HG02973 (cell line): ENCODE data around the gene ISCU.
"Not testable (repeated sequence)": the region's sequence is repeated elsewhere in the genome, so short reads cannot be mapped to it uniquely, and the experiment has no call there.

Experiments used
- ATAC-seq: cut with Tn5 transposase; IDR thresholded peaks from one replicate; pipeline ENCODE4 v1.9.1; 2021; ENCODE audit warnings: moderate library complexity; ENCODE audit not compliant: unreplicated experiment

ISCU gene

DNA sequence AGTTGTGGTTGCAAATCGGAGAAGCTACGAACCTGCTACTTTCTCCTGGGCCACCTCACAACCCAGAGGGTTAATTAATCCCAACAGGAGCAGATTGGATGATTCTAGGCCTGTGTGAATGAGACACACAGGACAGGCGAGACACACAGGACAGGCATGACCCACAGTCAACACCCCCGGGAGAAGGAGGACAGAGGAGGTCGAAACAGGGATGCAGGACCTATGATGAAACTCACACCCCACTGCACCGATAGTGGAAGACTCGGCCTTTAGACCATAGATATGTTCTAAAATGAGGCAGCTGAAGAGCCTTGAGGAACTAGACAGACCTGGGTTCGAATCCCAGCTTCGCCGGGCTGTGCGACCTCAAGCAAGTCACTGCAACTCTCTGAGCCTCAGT is 23.9 kb downstream of the ISCU start:
- no peak for ATAC-seq

DNA sequence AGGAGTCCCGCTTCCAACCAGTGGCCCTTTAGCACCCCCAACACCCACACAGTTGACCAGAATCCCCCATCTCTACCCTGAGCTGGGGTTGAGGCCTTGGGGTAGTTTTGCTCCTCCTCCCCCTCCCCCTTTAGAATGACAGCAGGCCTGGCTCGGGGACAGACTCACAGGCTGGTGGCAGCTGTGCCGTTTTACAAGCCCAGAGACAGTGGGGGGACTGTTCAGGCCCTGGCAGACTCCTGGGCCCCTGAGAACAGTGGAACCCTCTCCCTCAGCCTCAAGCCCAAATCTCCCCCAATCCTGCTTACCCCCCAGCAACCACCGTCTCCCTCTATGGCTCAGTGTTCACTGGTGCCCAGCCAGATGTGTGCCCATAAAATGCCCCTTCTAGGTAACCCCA is 25.4 kb downstream of the ISCU start:
- no peak for ATAC-seq

DNA sequence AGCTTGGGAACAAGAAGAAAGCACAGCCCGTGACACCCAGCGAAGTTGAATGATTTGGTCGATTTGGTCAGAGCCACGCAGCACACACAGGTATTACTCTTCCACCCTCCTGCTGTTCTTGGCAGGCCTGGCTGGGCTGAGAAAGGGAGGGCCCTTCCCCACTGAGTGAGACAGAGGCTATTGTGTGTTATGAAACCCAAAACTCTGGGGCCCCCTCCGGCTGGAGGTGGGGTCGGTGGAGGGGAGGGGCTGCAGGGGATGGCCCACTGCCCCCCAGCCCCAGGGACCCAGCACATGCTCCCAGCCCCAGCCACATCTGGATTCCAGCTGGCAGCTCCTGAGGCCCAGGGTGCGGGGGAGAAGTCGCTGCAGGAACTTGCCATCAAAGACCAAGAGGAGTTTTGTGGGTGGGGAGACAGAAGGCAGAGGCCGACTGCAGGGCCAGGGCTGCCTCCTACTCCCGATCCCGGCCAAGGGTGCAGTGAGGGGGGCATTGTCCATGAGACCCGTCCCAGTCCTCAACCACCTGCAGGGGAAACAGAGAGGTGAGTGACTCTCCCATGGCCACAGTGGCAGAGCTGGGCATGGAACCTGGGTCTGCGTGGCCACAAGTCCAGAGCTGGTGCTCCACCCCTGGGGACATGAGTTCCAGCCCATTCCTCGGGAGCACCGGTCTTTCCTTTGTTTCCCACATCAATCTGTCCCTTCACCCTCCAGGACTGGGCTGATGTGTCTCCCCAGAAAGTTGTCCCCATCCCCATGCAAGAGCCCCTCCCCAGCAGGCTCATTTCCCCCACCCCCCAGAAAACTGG is 26.8 kb downstream of the ISCU start:
- ATAC-seq: no peak

DNA sequence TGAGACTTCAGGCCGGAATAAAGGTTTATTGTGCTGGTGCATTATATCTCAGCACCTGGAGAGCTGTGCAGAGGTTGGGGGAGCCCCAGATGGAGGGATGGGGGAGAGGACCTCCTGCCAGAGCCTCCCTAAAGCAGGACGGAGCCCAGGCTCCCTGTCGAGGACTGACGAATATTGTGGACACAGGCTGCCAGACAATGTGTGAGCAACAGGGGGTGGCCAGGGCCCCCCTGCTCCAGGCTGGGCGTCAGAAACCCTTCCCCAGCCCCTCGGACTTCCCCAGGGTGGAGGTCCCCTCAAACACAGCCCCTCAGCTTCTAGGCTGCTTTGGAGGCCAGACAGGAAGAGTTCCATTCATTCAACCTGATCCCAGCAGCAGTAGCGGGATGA is 27.4 kb downstream of the ISCU start:
- no peak for ATAC-seq

DNA sequence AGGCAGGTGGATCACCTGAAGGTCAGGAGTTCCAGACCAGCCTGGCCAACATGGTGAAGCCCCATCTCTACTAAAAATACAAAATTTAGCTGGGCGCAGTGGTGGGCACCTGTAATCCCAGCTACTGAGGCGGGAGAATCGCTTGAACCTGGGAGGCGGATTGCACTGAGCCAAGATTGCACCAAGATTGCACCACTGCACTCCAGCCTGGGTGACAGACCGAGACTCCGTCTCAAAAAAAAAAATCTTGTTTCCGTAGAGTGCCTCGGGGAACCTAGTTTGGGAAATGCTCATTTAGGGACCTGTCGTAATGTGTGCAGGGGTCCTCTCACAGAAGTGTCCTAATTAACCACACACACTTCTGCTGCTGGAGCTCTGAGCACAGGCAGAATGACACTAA is 28.1 kb downstream of the ISCU start:
- ATAC-seq: not testable (repeated sequence)

DNA sequence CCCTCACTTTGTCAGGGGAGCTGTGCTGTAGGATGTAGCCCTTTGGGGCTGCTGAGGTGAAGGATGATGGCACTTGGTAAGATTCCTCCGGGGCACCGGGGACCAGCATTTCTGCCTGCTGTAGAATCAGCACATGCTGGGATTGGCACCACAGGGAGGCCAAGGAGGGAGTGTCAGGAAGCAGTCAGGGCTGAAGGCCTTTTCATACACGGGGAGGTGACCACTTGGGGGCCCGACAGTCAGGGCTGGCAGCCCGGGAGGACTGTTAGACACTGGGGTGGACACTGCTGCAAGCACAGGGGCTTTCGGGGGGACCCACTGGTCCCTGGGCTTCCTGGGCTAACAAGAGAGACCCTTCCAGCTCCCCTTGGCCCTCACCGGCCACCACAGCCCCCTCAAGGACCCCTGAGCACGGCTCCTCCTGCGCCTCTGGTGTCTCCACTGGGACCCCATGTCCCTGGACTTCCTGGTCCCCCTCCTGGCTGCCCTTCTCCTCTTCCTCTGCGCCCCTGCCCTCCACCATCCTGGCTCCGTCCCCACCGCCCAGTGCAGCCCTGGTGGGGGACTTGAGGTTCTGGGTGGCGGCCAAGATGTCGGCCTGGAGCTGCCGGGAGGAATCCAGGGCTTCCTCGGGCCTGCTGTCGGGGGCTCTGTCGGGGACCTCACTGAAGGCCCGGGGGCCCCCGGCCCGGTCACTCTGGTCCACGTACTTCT is 29.0 kb downstream of the ISCU start:
- no peak for ATAC-seq

DNA sequence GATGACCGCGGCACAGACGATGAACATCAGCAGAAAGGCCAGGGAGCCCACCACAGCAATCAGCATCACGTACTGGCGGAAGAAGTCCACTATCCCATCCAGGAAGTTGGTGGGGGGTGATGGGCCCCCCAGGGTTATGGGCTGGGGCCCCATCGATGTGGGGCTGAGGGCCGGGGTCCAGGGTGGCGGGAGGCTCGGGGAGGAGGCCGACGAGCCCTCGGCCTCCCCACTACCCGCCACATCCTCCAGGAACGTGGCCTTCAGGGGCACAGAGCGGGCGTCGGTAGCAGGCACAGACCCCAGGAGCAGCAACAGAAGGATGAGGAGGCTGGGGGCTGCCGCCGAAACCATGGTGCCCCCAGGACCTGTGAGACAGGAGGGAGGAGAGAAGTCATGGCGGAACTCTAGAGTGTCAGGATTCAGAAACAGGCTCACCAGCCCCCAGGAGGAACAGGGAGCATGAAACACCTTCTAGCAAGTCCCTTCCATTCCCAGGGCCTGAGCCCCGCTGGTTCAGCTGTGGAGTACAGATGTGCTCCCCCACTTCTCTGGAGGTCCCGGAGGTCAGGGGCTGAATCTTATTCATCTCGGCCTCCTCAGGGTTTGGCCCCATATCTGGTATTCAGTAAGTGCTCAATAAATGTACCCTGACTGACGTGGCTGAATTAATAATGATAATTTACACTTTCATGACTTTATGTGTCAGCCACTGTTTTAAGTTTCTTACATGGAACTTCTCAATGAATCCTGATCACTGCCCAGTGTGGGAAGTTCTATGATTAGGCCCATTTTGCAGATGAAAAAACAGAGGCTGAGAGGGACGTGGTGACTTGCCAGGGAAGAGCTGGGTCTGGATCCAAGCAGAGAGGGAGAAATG is 29.9 kb downstream of the ISCU start:
- no peak for ATAC-seq

DNA sequence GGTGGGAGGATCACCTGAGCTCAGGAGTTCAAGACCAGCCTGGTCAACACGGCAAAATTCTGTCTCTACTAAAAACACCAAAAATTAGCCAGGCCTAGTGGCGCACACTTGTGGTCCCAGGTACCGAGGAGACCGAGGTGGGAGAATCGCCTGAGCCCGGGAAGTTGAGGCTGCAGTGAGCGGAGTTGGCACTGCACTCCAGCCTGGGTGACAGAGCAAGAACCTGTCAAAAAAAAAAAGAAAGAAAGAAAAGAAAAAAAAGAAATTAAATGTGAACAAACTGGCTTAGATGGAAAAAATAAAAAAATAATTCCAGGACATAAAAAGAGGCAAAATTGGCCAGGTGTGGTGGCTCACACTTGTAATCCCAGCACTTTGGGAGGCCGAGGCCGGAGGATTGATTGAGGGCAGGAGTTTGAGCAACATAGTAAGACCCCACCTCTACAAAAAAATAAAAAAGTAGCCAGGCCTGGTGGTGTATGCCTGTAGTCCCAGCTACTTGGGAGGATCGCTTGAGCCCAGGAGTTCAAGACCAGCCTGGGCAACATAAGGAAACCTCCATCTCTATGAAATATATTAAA is 32.0 kb downstream of the ISCU start:
- ATAC-seq: no peak

DNA sequence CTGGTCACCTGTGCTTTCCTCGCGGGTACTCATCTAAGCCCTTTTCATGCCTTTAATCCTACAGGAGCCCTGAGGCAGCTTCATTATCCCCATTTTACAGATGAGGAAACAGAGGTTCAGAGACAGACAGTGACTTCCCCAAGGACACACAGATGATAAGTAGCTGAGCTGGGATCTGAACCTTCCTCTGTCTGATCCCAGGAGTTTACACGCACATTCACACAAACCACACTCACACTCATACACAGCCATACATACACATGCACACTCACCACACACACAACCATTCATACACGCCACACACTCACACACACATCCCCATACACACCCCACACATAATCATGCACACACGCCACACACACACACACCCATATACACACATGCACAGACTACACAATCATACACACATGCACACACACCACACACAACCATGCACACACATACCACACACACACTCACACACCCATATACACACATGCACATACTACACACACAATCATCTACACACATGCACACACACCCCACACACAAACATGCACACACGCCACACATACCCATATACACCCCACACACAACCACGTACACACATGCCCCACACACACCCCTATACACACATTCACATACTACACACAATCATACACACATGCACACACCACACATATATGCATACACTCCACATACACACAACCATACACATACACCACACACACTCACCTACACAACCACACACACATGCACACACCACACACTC is 32.7 kb downstream of the ISCU start:
- no peak for ATAC-seq

DNA sequence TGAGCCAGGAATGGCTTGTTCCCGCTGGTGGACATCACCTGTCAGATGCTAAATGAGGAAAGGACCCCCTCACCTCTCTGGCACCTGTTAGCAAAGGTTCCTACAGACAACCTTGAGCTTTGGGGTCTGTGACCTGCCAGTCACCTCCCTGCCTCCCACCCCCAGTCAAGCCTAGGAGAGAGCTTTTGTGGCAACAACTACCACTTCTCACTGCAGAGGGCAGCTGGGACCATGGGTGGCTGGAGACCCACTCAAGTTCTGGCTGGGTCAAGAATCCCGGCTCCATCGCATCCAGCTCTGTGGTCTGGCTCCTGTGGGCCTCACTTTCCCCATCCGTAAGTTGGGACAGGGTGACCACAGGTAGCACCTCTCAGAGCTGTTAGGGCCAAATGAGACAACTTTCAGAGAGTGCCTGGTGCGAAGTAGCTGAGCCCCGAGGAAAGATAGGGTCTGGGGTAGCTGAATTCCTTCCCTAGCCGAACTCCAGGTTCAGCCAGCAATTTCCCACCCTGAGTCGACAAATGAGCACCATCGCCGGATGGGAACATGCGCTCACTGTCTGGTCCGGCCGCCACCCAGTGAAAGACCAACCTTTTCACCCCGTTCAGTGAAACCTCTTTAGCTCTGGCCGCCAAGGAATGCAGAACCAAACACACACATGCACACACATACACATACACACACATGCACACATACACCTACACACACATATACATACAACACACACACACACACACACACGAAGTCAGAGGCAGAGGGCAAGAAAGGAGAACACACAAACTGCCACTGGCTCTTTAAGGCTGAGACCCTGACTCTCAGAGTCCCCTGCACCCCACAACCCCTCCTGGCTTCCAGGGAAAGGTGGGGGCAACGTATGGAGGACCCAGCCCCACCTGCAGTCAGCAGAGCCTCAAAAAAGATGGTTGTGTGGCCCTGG is 33.6 kb downstream of the ISCU start:
- no peak for ATAC-seq

DNA sequence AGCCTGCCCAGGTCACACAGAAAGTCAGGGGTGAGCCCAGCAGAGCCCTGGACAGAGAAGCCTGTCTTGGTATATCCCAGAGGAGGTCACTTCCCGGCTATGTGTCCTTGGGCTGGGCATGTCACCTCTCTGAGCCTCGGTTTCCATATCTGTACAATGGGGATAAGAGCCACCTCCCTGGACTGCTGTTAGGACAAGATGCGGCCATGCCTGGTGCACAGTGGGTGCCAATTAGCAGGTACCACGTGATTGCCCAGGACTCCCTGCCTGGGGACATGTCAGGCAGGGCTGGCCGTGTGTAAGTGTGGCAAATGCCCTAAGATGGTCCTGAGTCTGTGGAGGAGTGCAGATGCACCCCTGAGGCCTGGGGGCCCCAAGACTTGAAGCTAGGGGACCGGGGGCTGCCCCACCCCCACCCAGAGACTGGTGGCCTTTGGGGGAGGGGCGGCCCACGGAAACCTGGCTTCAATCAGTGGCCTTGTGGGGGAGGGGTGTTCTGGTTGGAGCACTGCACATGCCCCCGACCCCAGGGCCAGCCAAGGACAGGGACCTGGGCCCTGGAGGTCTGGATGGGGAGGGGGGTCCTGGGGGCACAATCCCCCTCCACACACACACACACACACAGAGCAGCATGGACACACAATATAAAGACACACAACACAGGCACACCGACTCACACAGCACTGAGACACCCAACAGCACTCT is 34.6 kb downstream of the ISCU start:
- ATAC-seq: no peak

DNA sequence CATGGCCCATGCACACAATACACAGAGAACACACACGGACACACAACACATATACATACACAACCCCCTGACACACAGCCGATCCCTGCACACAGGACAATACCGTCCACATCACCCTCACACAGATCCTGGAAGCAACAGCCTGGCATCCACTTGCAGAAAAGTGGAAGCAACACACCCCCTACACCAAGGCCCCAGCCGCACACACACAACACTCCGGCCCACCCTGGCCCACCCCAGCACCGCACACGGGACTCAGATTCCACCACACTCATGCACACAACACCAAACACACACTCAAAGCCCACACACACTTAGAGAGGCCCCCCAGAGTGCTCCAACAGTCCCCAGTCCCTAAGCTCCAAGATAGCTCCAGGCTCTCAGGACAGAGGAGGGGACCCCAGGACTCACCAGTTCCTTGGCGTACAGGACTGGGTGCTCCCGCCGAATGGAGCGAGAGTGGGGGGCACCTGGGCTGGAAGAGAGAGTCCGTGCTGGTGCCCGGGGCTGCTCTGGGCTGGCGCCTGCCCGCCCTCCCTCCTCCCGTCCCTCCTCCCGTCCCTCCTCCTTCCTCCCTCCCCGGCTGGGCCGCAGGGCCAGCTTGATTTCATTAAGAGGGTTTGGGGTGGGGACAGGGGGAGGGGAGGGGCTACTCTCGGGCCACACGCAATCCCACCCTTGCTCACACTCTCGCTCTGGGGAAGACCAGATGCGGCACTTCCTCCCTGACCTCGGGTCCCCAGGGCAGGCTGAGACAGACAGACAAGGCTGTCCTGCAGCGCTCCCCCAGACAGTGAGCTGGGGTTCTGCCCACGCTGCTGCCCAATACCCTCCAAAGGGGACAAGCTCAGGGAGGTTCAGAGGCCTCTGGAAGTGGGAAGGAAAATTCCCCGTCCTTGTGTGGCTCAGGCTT is 35.4 kb downstream of the ISCU start, which contains the start of gene TMEM119:
Gene TMEM119, minus strand, starts transcription at position 526 of the 913 bp plus-strand sequence. CDS start 5,701 bp downstream, outside the sequence.
- ATAC-seq: no peak

DNA sequence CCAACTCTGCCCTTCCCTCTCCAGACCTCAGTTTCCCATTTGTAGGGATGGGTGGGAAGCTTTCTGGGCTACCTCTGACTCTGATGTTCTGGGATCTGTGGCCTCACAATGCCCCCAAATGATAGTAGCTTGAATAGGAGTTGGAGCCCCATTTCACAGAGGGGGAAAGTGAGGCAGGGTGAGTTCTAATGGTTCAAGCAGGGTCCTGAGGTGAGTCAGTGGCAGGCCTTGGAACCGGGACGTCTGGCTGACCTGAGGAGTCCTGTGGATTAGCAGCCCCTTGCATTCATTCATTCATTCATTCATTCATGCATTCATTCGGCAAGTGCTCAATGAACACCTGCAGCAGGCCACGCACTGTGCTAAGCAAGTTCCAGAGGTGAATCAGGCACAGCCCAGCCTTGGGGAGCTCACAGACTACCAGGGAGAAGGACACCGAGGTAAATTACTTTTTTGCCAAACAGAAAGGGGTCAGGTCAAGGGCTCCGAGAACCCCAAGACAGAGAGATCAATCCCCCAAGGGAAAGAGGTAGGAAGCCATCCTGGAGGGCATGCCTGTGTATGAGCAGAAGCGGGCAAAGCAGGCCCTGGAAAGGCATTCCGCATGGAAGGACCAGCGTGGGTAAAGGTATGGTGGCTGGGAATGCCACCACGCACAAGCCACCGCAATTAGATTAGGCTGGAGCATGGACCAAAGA is 36.3 kb downstream of the ISCU start:
- ATAC-seq: no peak

DNA sequence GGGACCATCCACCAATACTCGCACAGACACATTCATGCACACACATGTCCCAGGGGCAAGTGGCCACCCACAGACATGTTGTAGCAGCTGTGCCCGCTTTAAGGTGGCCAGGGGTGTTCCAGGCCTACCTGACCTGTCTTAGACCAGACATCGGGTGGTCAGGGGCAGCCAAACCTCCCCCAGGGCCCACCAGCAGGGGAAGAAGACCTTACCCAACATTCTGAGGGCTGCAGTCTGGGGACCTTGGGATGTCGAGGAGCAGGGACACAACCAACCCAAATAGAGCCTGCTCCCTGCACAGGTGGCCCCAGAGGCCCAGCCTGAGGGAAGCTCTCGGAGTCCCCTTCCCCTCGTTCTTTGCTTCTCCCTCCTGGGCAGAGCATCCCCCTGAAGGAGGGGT is 37.1 kb downstream of the ISCU start:
- ATAC-seq: no peak

DNA sequence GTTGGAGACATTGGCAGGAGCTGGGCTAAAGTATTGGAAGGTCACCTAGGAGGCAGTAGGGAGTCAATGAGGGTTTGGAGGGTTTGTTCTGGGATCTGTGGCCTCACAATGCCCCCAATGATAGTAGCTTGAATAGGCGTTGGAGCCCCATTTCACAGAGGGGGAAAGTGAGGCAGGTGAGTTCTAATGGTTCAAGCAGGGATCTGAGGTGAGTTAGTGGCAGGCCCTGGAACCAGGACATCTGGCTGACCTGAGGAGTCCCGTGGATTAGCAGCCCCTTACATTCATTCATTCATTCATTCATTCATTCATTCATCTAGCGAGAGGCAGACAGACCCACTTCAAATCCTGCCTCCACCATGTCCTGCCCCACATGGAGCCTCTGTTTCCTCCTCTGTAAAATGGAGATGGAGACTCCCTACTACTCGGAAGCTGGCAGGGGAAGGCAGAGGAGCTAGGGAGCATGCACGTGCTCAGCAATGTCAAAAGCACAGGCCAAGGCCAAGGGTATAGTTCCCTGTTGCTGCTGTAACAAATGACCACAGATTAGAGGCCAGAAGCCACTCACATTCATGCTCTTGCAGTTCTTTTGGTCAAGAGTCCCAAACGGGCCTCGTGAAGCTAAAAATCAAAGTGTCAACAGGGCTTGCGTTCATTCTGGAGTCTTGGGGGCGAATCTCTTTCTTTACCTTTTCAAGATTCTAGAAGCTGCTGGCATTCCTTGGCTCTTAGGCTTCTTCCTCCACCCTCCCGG is 37.7 kb downstream of the ISCU start:
- ATAC-seq: no peak

DNA sequence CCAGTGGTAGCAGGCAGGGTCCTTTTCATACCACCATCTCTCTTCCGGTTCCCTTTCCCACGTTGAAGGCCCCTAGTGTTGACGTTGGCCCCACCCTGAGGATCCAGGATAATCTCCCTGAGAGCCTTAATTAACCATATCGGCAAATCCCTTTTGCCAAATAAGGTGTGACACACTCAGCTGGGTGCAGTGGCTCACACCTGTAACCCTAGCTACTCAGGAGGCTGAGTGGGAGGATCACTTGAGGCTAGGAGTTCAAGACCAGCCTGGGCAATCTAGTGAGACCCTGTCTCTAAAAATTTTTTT is 38.3 kb downstream of the ISCU start:
- ATAC-seq: no peak
